ENCODE measurements around the gene PCP4.
"Not testable (repeated sequence)": the region's sequence is repeated elsewhere in the genome, so short reads cannot be mapped to it uniquely, and the experiment has no call there.

The PCP4 gene

GRCh38 chr21:39869141-39869818 is 2.0 kb downstream of the PCP4 start:
- Histone ChIP-seq H3K4me1 (ENCODE audit: insufficient read depth, low read length) (peaks cover 7% of the 10 kb centered on the region; the same call in 1 of the 2 replicates), H3K9ac (ENCODE audit: low read depth, low read length) (no peak overlapping the region)

GRCh38 chr21:39873687-39874086 is 6.4 kb downstream of the PCP4 start:
- no peak overlapping the region for H3K4me3 ChIP-seq (ENCODE audit: low read length)
- no peaks in the 10 kb centered on the region for H3K9me3 ChIP-seq (ENCODE audit: insufficient read depth, low read depth, low read length)
- no peak overlapping the region for H3K27ac ChIP-seq (ENCODE audit: low read length)
- H3K4me1 ChIP-seq (ENCODE audit: insufficient read depth, low read length) = no peaks in the 10 kb centered on the region; the same call in 1 of the 2 replicates
- no peaks in the 10 kb centered on the region for H3K36me3 ChIP-seq (ENCODE audit: insufficient read depth, low read depth, low read length)
- H3K27me3 ChIP-seq (ENCODE audit: insufficient read depth, low read length) = no peaks in the 10 kb centered on the region
- no peak overlapping the region for H3K9ac ChIP-seq (ENCODE audit: low read depth, low read length)

More at GRCh38 chr21:39869141-39869818, 2.0 kb downstream of the PCP4 start:
- H3K27ac ChIP-seq (ENCODE audit: low read length) = no peak overlapping the region
- no peaks in the 10 kb centered on the region for H3K9me3 ChIP-seq (ENCODE audit: insufficient read depth, low read depth, low read length)
- no peak overlapping the region for H3K4me3 ChIP-seq (ENCODE audit: low read length)
- H3K36me3 ChIP-seq (ENCODE audit: insufficient read depth, low read depth, low read length) = no peaks in the 10 kb centered on the region
- peaks cover 6% of the 10 kb centered on the region; the same call in 1 of the 2 replicates for H3K27me3 ChIP-seq (ENCODE audit: insufficient read depth, low read length)

- Histone ChIP-seq H3K27me3 (ENCODE audit: insufficient read depth, low read length) (no peaks in the 10 kb centered on the region), H3K9ac (ENCODE audit: low read depth, low read length) (no peak overlapping the region), H3K36me3 (ENCODE audit: insufficient read depth, low read depth, low read length) (no peaks in the 10 kb centered on the region), H3K9me3 (ENCODE audit: insufficient read depth, low read depth, low read length) (no peaks in the 10 kb centered on the region), H3K4me1 (ENCODE audit: insufficient read depth, low read length) (no peaks in the 10 kb centered on the region; the same call in 1 of the 2 replicates), H3K4me3 (ENCODE audit: low read length) (no peak overlapping the region), H3K27ac (ENCODE audit: low read length) (no peak overlapping the region)
These were observed 7.0 kb downstream of the PCP4 start for GRCh38 chr21:39874206-39874605.

GRCh38 chr21:39874759-39875158 is 7.5 kb downstream of the PCP4 start:
- Histone ChIP-seq H3K27me3 (ENCODE audit: insufficient read depth, low read length) (no peaks in the 10 kb centered on the region), H3K4me3 (ENCODE audit: low read length) (no peak overlapping the region), H3K9ac (ENCODE audit: low read depth, low read length) (no peak overlapping the region), H3K9me3 (ENCODE audit: insufficient read depth, low read depth, low read length) (no peaks in the 10 kb centered on the region), H3K4me1 (ENCODE audit: insufficient read depth, low read length) (no peaks in the 10 kb centered on the region; the same call in 1 of the 2 replicates), H3K27ac (ENCODE audit: low read length) (no peak overlapping the region), H3K36me3 (ENCODE audit: insufficient read depth, low read depth, low read length) (no peaks in the 10 kb centered on the region)

DNA sequence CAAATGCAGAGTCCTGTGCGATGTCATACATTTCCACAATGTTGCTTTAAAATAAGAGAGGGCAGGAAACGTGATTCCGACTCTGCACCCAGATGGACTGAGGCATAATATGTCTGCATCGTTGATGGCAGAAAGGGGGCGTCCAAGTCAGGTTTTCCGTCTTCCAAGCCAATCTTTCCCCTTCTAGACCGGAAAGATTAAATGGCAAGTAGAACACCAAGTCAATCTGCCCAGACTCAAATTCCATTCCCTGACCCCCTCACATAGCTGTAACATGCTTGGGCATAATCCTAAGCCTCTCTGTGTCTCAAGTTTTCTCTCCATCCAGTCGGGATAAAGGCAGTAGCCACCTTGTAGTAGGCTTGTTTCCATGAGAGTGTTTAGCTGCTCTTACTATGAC is 14.4 kb downstream of the PCP4 start:
- Histone ChIP-seq H3K4me1 (ENCODE audit: insufficient read depth, low read length) (no peaks in the 10 kb centered on the region), H3K9ac (ENCODE audit: low read depth, low read length) (no peak overlapping the region), H3K27ac (ENCODE audit: low read length) (no peak overlapping the region), H3K4me3 (ENCODE audit: low read length) (no peak overlapping the region), H3K27me3 (ENCODE audit: insufficient read depth, low read length) (no peaks in the 10 kb centered on the region), H3K36me3 (ENCODE audit: insufficient read depth, low read depth, low read length) (no peaks in the 10 kb centered on the region), H3K9me3 (ENCODE audit: insufficient read depth, low read depth, low read length) (no peaks in the 10 kb centered on the region)

DNA sequence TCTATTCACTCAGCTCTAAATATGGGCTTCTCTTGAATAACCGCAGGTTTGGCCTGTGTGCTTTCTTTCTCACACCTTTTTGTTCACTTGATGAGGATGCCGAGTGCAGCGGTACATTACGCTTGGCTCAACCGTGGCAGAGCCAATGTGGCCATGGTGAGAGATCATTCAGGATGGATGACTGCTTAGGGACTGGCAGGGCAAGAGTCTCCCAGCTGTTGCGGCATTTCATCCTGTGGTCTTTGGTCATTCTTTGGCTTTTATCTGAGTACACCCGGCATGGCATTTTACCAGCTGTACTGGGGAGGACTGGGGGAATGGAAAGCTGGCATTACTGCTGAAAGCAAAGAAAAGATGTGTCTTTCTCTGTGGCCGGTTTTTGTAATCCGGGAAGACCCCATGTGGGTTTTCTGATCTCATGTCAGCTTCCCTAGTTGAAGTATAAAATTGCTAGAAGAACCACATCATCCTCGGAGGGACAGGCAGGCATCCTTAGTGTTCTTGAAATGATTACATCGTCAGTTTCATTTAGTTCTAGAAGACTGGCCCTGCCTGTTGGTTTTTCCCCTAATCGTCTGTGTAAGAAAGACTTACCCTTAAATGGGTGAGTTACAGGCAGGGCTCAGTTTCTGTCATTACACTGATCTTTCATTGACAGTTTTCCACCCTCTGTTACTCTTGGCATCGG is 15.1 kb downstream of the PCP4 start:
- no peaks in the 10 kb centered on the region for H3K4me1 ChIP-seq (ENCODE audit: insufficient read depth, low read length)
- no peaks in the 10 kb centered on the region for H3K27me3 ChIP-seq (ENCODE audit: insufficient read depth, low read length)
- H3K27ac ChIP-seq (ENCODE audit: low read length) = no peak overlapping the region
- no peak overlapping the region for H3K9ac ChIP-seq (ENCODE audit: low read depth, low read length)
- no peaks in the 10 kb centered on the region for H3K36me3 ChIP-seq (ENCODE audit: insufficient read depth, low read depth, low read length)
- no peaks in the 10 kb centered on the region for H3K9me3 ChIP-seq (ENCODE audit: insufficient read depth, low read depth, low read length)
- no peak overlapping the region for H3K4me3 ChIP-seq (ENCODE audit: low read length)

GRCh38 chr21:39882839-39883195 is 15.6 kb downstream of the PCP4 start:
- Histone ChIP-seq H3K27ac (ENCODE audit: low read length) (no peak overlapping the region), H3K9me3 (ENCODE audit: insufficient read depth, low read depth, low read length) (no peaks in the 10 kb centered on the region), H3K4me1 (ENCODE audit: insufficient read depth, low read length) (no peaks in the 10 kb centered on the region), H3K27me3 (ENCODE audit: insufficient read depth, low read length) (no peaks in the 10 kb centered on the region), H3K9ac (ENCODE audit: low read depth, low read length) (no peak overlapping the region), H3K36me3 (ENCODE audit: insufficient read depth, low read depth, low read length) (no peaks in the 10 kb centered on the region), H3K4me3 (ENCODE audit: low read length) (no peak overlapping the region)

DNA sequence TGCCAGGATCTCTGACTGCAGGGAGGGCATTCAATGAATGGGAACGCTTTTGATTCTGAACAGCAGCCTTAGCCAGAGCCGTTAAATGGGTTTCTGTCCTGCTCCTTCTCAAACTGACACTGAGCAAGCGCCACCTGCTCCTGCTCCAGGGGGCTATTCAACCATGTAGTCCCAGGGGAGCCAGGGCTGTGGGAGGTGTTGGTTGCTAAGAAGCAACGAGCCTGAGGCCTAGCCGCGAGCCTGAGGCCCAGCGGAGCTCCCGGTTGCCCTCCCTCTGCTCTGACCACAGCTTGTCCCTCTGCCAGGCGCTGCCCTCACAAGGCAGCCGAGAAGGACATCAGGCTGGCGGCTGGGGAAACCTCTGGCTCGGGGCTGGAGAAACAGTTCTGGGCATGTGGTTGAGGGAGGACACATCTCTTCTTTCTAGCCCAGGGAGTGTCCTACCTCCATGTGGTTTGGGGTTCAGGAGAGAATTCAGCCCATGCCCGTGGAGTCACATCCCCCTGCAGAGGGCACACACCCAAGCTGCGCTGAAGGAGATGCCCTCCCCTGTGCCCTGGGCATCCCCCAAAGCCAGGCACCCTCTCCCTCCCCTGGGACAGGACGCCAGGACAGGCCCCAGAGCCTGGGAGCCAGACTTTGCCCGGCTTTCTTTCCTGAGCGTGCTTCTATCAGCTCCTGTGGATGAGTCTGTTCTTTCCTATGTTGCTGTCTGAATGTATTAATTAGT is 18.0 kb downstream of the PCP4 start:
- H3K9me3 ChIP-seq (ENCODE audit: insufficient read depth, low read depth, low read length) = no peaks in the 10 kb centered on the region
- H3K27ac ChIP-seq (ENCODE audit: low read length) = no peak overlapping the region
- no peak overlapping the region for H3K4me3 ChIP-seq (ENCODE audit: low read length)
- H3K36me3 ChIP-seq (ENCODE audit: insufficient read depth, low read depth, low read length) = no peaks in the 10 kb centered on the region
- no peak overlapping the region for H3K9ac ChIP-seq (ENCODE audit: low read depth, low read length)
- H3K27me3 ChIP-seq (ENCODE audit: insufficient read depth, low read length) = no peaks in the 10 kb centered on the region
- H3K4me1 ChIP-seq (ENCODE audit: insufficient read depth, low read length) = no peaks in the 10 kb centered on the region

DNA sequence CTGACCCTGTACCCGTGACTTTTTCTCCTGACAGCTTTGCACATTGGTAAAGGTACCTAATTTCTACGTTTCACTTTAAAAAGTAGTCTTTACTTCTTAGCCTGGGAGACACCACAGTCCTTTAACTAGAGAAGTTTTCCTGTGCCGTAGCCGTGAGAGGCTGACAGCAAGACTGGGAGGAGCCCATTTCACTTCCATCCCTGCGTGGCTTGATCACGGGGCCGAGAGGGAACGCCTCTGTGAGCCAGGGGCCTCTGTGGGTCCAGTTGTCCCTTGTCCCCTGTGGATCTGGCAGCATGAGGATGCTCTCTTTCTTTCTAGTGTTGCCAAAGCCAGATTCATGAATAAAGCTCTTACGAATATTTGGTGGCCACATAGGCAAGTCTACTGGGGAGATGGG is 21.6 kb downstream of the PCP4 start:
- no peaks in the 10 kb centered on the region for H3K27me3 ChIP-seq (ENCODE audit: insufficient read depth, low read length)
- no peak overlapping the region for H3K9ac ChIP-seq (ENCODE audit: low read depth, low read length)
- H3K36me3 ChIP-seq (ENCODE audit: insufficient read depth, low read depth, low read length) = no peaks in the 10 kb centered on the region
- H3K27ac ChIP-seq (ENCODE audit: low read length) = no peak overlapping the region
- no peak overlapping the region for H3K4me3 ChIP-seq (ENCODE audit: low read length)
- H3K9me3 ChIP-seq (ENCODE audit: insufficient read depth, low read depth, low read length) = no peaks in the 10 kb centered on the region
- no peaks in the 10 kb centered on the region for H3K4me1 ChIP-seq (ENCODE audit: insufficient read depth, low read length)

DNA sequence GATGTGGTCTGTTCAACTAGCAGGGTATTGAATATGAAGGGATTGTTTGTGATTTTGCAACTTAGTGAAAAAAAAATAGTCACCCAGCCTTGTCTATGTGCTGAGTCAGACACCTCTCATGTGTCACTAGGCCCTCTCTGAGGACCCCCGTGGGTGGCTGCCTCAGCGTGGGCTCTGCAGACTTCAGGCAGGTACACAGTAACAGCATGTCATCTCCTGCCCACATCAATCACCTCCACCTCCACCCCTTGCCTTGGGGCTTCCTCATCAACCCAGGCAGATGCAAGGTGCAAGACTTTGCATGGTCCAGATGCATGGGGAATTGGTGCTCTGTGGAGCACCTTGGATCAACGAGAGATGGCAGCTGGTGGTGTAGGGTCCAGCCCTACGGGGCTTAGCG is 23.9 kb downstream of the PCP4 start:
- H3K27me3 ChIP-seq (ENCODE audit: insufficient read depth, low read length) = no peaks in the 10 kb centered on the region
- no peaks in the 10 kb centered on the region for H3K36me3 ChIP-seq (ENCODE audit: insufficient read depth, low read depth, low read length)
- H3K27ac ChIP-seq (ENCODE audit: low read length) = no peak overlapping the region
- no peak overlapping the region for H3K9ac ChIP-seq (ENCODE audit: low read depth, low read length)
- no peaks in the 10 kb centered on the region for H3K4me1 ChIP-seq (ENCODE audit: insufficient read depth, low read length)
- no peaks in the 10 kb centered on the region for H3K9me3 ChIP-seq (ENCODE audit: insufficient read depth, low read depth, low read length)
- H3K4me3 ChIP-seq (ENCODE audit: low read length) = no peak overlapping the region

GRCh38 chr21:39891863-39892262 is 24.6 kb downstream of the PCP4 start:
- H3K27ac ChIP-seq (ENCODE audit: low read length); H3K9me3 ChIP-seq (ENCODE audit: insufficient read depth, low read depth, low read length); H3K36me3 ChIP-seq (ENCODE audit: insufficient read depth, low read depth, low read length); H3K4me1 ChIP-seq (ENCODE audit: insufficient read depth, low read length); H3K9ac ChIP-seq (ENCODE audit: low read depth, low read length); H3K27me3 ChIP-seq (ENCODE audit: insufficient read depth, low read length); H3K4me3 ChIP-seq (ENCODE audit: low read length): not testable (repeated sequence)

DNA sequence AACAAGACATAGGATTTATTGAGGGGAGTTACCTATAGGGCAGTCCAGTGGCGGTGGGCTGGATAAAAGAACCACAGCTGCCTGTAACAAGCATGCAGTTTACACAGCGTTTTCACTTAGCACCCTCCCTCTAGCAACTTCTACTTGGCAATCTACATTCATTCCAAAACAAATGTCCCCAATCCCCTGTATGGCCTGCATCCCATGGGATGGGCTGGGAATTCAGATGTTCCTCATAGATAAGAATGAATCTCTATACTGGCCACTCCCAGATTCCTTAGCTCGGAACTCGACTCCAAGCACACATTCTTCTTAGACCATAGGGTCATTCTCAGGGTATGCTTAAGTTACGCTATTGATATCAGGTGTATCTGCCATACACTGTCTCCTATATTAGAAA is 33.3 kb downstream of the PCP4 start:
- Histone ChIP-seq H3K4me1 (ENCODE audit: insufficient read depth, low read length) (no peaks in the 10 kb centered on the region), H3K36me3 (ENCODE audit: insufficient read depth, low read depth, low read length) (no peaks in the 10 kb centered on the region), H3K9me3 (ENCODE audit: insufficient read depth, low read depth, low read length) (no peaks in the 10 kb centered on the region), H3K27me3 (ENCODE audit: insufficient read depth, low read length) (no peaks in the 10 kb centered on the region), H3K9ac (ENCODE audit: low read depth, low read length) (no peak overlapping the region), H3K4me3 (ENCODE audit: low read length) (no peak overlapping the region), H3K27ac (ENCODE audit: low read length) (no peak overlapping the region)
